Measurements from ENCODE around the gene LRIG1.

The LRIG1 gene

GRCh38 chr3:66441129-66441528, 59.7 kb downstream of the LRIG1 start:
- in situ Hi-C loops (cut with HindIII; ENCODE audit: low pct_ligation_motif_present, low sequenced_read_pairs), result no loop called here
- no peak overlapping the region for H3K4me3 ChIP-seq (ENCODE audit: low read depth, low read length)
- TF ChIP-seq CTCF (IDR thresholded peaks at IDR 0.05; ENCODE audit: low read depth, low read length, missing control alignments), result no peak
- no peak for DNase-seq
- no peaks in the 10 kb centered on the region for H3K27me3 ChIP-seq (replicated peaks)
- no peaks in the 10 kb centered on the region for H3K36me3 ChIP-seq (replicated peaks)
- H3K27ac ChIP-seq, result no peak overlapping the region

- TF ChIP-seq CTCF (IDR thresholded peaks at IDR 0.05; ENCODE audit: low read depth, low read length, missing control alignments), result no peak
- Histone ChIP-seq H3K27me3 (replicated peaks) (no peaks in the 10 kb centered on the region), H3K4me3 (ENCODE audit: low read depth, low read length) (no peak overlapping the region), H3K36me3 (replicated peaks) (no peaks in the 10 kb centered on the region), H3K27ac (no peak overlapping the region)
- in situ Hi-C loops (cut with HindIII; ENCODE audit: low pct_ligation_motif_present, low sequenced_read_pairs), result no loop called here
- DNase-seq, result no peak
Measured at GRCh38 chr3:66439666-66440344, 61.0 kb downstream of the LRIG1 start.

GRCh38 chr3:66438046-66438445, 62.8 kb downstream of the LRIG1 start:
- no peak overlapping the region for H3K27ac ChIP-seq
- in situ Hi-C loops (cut with HindIII; ENCODE audit: low pct_ligation_motif_present, low sequenced_read_pairs), result no loop called here

GRCh38 chr3:66437341-66437929, 63.4 kb downstream of the LRIG1 start:
- Histone ChIP-seq H3K36me3 (replicated peaks) (no peaks in the 10 kb centered on the region), H3K4me3 (ENCODE audit: low read depth, low read length) (no peak overlapping the region), H3K27me3 (replicated peaks) (no peaks in the 10 kb centered on the region), H3K27ac (no peak overlapping the region)
- in situ Hi-C loops (cut with HindIII; ENCODE audit: low pct_ligation_motif_present, low sequenced_read_pairs), result no loop called here
- DNase-seq, result no peak
- no peak for TF ChIP-seq CTCF (IDR thresholded peaks at IDR 0.05; ENCODE audit: low read depth, low read length, missing control alignments)

More at GRCh38 chr3:66438046-66438445, 62.8 kb downstream of the LRIG1 start:
- Histone ChIP-seq H3K4me3 (ENCODE audit: low read depth, low read length) (no peak overlapping the region), H3K36me3 (replicated peaks) (no peaks in the 10 kb centered on the region), H3K27me3 (replicated peaks) (no peaks in the 10 kb centered on the region)
- no peak for TF ChIP-seq CTCF (IDR thresholded peaks at IDR 0.05; ENCODE audit: low read depth, low read length, missing control alignments)
- DNase-seq, result no peak

- H3K27ac ChIP-seq, result no peak overlapping the region
- no peaks in the 10 kb centered on the region for H3K27me3 ChIP-seq (replicated peaks)
- DNase-seq, result no peak
- TF ChIP-seq CTCF (IDR thresholded peaks at IDR 0.05; ENCODE audit: low read depth, low read length, missing control alignments), result no peak
- in situ Hi-C loops (cut with HindIII; ENCODE audit: low pct_ligation_motif_present, low sequenced_read_pairs), result no loop called here
- H3K36me3 ChIP-seq (replicated peaks), result no peaks in the 10 kb centered on the region
- no peak overlapping the region for H3K4me3 ChIP-seq (ENCODE audit: low read depth, low read length)
Measured at GRCh38 chr3:66435989-66436388, 64.8 kb downstream of the LRIG1 start.
